Thyroid gland (tissue), 4 donors: Measurements from ENCODE around the gene RNPEP.

Experiments used
- POLR2A ChIP-seq, 2 donors: fragments of 450-650 bp; IDR thresholded peaks; one replicate each; pipeline ENCODE4 v1.6.1; 2017; ENCODE audit warnings: antibody characterized with exemption in 2 of 2, mild to moderate bottlenecking in 2 of 2, moderate library complexity in 1 of 2
- TF ChIP-seq, protein P1 (sequence below), 6 experiments: fragments of 200-600 bp in 3 of 6; fragments of 450-650 bp in 3 of 6; sonication (generic) in 3 of 6; IDR thresholded peaks; one replicate each; pipeline ENCODE4 v1.5.1; 2016 to 2019; ENCODE audit warnings: antibody characterized with exemption in 6 of 6, mild to moderate bottlenecking in 2 of 6, inconsistent platforms in 1 of 6, moderate library complexity in 1 of 6

- TF ChIP-seq, protein P1, sequence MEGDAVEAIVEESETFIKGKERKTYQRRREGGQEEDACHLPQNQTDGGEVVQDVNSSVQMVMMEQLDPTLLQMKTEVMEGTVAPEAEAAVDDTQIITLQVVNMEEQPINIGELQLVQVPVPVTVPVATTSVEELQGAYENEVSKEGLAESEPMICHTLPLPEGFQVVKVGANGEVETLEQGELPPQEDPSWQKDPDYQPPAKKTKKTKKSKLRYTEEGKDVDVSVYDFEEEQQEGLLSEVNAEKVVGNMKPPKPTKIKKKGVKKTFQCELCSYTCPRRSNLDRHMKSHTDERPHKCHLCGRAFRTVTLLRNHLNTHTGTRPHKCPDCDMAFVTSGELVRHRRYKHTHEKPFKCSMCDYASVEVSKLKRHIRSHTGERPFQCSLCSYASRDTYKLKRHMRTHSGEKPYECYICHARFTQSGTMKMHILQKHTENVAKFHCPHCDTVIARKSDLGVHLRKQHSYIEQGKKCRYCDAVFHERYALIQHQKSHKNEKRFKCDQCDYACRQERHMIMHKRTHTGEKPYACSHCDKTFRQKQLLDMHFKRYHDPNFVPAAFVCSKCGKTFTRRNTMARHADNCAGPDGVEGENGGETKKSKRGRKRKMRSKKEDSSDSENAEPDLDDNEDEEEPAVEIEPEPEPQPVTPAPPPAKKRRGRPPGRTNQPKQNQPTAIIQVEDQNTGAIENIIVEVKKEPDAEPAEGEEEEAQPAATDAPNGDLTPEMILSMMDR (IDR thresholded peaks at IDR 0.05), result no peak
- no peak for TF ChIP-seq POLR2A (IDR thresholded peaks at IDR 0.05)
These were observed 44.7 kb upstream of the RNPEP start for GRCh38 chr1:201937624-201938213.
